NT2/D1 (cell line): ENCODE measurements around the gene CFAP58.
"Not testable (repeated sequence)": the region's sequence is repeated elsewhere in the genome, so short reads cannot be mapped to it uniquely, and the experiment has no call there.

Experiments used
- DNase-seq: peaks from one replicate; pipeline ENCODE4 v3.0.0-alpha.2; 2011; ENCODE audit warnings: low read depth, low spot score
- H3K27me3 ChIP-seq: 2 replicates; pipeline ENCODE4 v1.6.0; 2011; ENCODE audit warnings: mild to moderate bottlenecking; ENCODE audit not compliant: insufficient read length, insufficient read depth
- H3K36me3 ChIP-seq: 2 replicates; pipeline ENCODE4 v1.6.1; 2011; ENCODE audit warnings: mild to moderate bottlenecking, low read length, mixed read lengths; ENCODE audit not compliant: insufficient read depth, insufficient read length
- H3K4me1 ChIP-seq: 2 replicates; pipeline ENCODE4 v1.5.1; 2011; ENCODE audit not compliant: insufficient read depth, insufficient read length
- H3K4me3 ChIP-seq: 2 replicates; pipeline ENCODE4 v1.5.1; 2011; ENCODE audit warnings: low read depth; ENCODE audit not compliant: insufficient read length
- H3K9ac ChIP-seq: 2 replicates; pipeline ENCODE4 v1.6.0; 2011; ENCODE audit warnings: low read depth; ENCODE audit not compliant: insufficient read length
- H3K9me3 ChIP-seq: 2 replicates; pipeline ENCODE4 v1.5.1; 2011; ENCODE audit warnings: mild to moderate bottlenecking, low read length; ENCODE audit not compliant: insufficient read depth
- SUZ12 ChIP-seq: IDR thresholded peaks from 2 replicates; pipeline ENCODE4 v1.6.1; 2011; ENCODE audit not compliant: insufficient read length, insufficient read depth; ENCODE audit errors: extremely low read depth
- YY1 ChIP-seq: IDR thresholded peaks from 2 replicates; pipeline ENCODE4 v1.6.1; 2011; ENCODE audit not compliant: insufficient read length, insufficient read depth
- ZNF274 ChIP-seq: IDR thresholded peaks from 2 replicates; pipeline ENCODE4 v1.6.1; 2011; ENCODE audit warnings: mild to moderate bottlenecking, low read depth, low read length

Gene CFAP58

GRCh38 chr10:104450954-104451353, 97.3 kb downstream of the CFAP58 start:
- H3K9ac ChIP-seq = no peak overlapping the region
- H3K36me3 ChIP-seq = no peaks in the 10 kb centered on the region
- no peak overlapping the region for H3K4me3 ChIP-seq
- H3K4me1 ChIP-seq = no peaks in the 10 kb centered on the region
- H3K27me3 ChIP-seq = no peaks in the 10 kb centered on the region
- DNase-seq = no peak
- no peak for TF ChIP-seq ZNF274
- no peak for TF ChIP-seq YY1
- no peak for TF ChIP-seq SUZ12
- no peaks in the 10 kb centered on the region for H3K9me3 ChIP-seq

- TF ChIP-seq ZNF274 = no peak
- TF ChIP-seq SUZ12 = no peak
- no peak for TF ChIP-seq YY1
- Histone ChIP-seq H3K4me1 (no peaks in the 10 kb centered on the region), H3K9ac (no peak overlapping the region), H3K4me3 (no peak overlapping the region), H3K36me3 (no peaks in the 10 kb centered on the region), H3K27me3 (no peaks in the 10 kb centered on the region), H3K9me3 (no peaks in the 10 kb centered on the region)
- no peak for DNase-seq
Measured at GRCh38 chr10:104452977-104453376, 99.3 kb downstream of the CFAP58 start.

- DNase-seq = no peak
- no peaks in the 10 kb centered on the region for H3K36me3 ChIP-seq
- no peak overlapping the region for H3K9ac ChIP-seq
- no peak overlapping the region for H3K4me3 ChIP-seq
- H3K27me3 ChIP-seq = no peaks in the 10 kb centered on the region
- no peaks in the 10 kb centered on the region for H3K4me1 ChIP-seq
- no peak for TF ChIP-seq YY1
- TF ChIP-seq ZNF274 = no peak
- no peak for TF ChIP-seq SUZ12
- no peaks in the 10 kb centered on the region for H3K9me3 ChIP-seq
Measured at GRCh38 chr10:104456802-104457542, 103.3 kb downstream of the CFAP58 start.

GRCh38 chr10:104457543-104457828, 103.9 kb downstream of the CFAP58 start:
- Histone ChIP-seq H3K27me3 (no peaks in the 10 kb centered on the region), H3K36me3 (no peaks in the 10 kb centered on the region), H3K9ac (no peak overlapping the region), H3K9me3 (no peaks in the 10 kb centered on the region), H3K4me3 (no peak overlapping the region), H3K4me1 (no peaks in the 10 kb centered on the region)
- DNase-seq = no peak
- TF ChIP-seq ZNF274 (no peak), SUZ12 (no peak), YY1 (no peak)

GRCh38 chr10:104465575-104465974, 111.9 kb downstream of the CFAP58 start:
- DNase-seq, H3K36me3 ChIP-seq, H3K9me3 ChIP-seq, H3K9ac ChIP-seq, H3K4me1 ChIP-seq, H3K4me3 ChIP-seq, H3K27me3 ChIP-seq: not testable (repeated sequence)

GRCh38 chr10:104468818-104469217, 115.2 kb downstream of the CFAP58 start:
- not testable (repeated sequence) for H3K36me3 ChIP-seq, H3K4me1 ChIP-seq, H3K27me3 ChIP-seq, H3K9ac ChIP-seq, H3K4me3 ChIP-seq, DNase-seq
- peaks cover 21% of the 10 kb centered on the region; the same call in 1 of the 2 replicates for H3K9me3 ChIP-seq

GRCh38 chr10:104472505-104472904, 118.9 kb downstream of the CFAP58 start:
- no peak for DNase-seq
- no peak overlapping the region for H3K4me3 ChIP-seq
- H3K9ac ChIP-seq = no peak overlapping the region
- no peaks in the 10 kb centered on the region for H3K4me1 ChIP-seq
- no peaks in the 10 kb centered on the region for H3K27me3 ChIP-seq
- no peak for TF ChIP-seq YY1
- no peak for TF ChIP-seq ZNF274
- no peak for TF ChIP-seq SUZ12
- no peaks in the 10 kb centered on the region for H3K36me3 ChIP-seq
- peaks cover 22% of the 10 kb centered on the region; the same call in 1 of the 2 replicates for H3K9me3 ChIP-seq

- H3K4me3 ChIP-seq = no peak overlapping the region
- DNase-seq = no peak
Measured at GRCh38 chr10:104472957-104473745, 119.5 kb downstream of the CFAP58 start.

More at GRCh38 chr10:104472957-104473745, 119.5 kb downstream of the CFAP58 start:
- H3K9me3 ChIP-seq = peaks cover 22% of the 10 kb centered on the region; the same call in 1 of the 2 replicates
- H3K27me3 ChIP-seq = no peaks in the 10 kb centered on the region
- H3K4me1 ChIP-seq = no peaks in the 10 kb centered on the region
- TF ChIP-seq ZNF274 (no peak), YY1 (no peak), SUZ12 (no peak)
- H3K36me3 ChIP-seq = no peaks in the 10 kb centered on the region
- no peak overlapping the region for H3K9ac ChIP-seq
